GM19351 (cell line): ENCODE results near the gene OTOP2.
"Not testable (repeated sequence)": the region's sequence is repeated elsewhere in the genome, so short reads cannot be mapped to it uniquely, and the experiment has no call there.

Source experiments
- ATAC-seq: cut with Tn5 transposase; IDR thresholded peaks from one replicate; pipeline ENCODE4 v1.9.1; 2021; ENCODE audit warnings: mild to moderate bottlenecking, moderate library complexity; ENCODE audit not compliant: unreplicated experiment

The OTOP2 gene

GRCh38 chr17:74898376-74898946 is 25.6 kb upstream of the OTOP2 start:
- no peak for ATAC-seq

- ATAC-seq, result no peak
Measured at GRCh38 chr17:74900208-74900607, 23.9 kb upstream of the OTOP2 start.

GRCh38 chr17:74901353-74902135 is 22.5 kb upstream of the OTOP2 start:
- no peak for ATAC-seq

- no peak for ATAC-seq
Measured at GRCh38 chr17:74903034-74903433, 21.0 kb upstream of the OTOP2 start.

- no peak for ATAC-seq
Measured at GRCh38 chr17:74903671-74904070, 20.4 kb upstream of the OTOP2 start.

GRCh38 chr17:74904687-74905409 is 19.2 kb upstream of the OTOP2 start:
- no peak for ATAC-seq

- ATAC-seq, result not testable (repeated sequence)
Measured at GRCh38 chr17:74906214-74906793, 17.8 kb upstream of the OTOP2 start.

- ATAC-seq, result no peak
Measured at GRCh38 chr17:74907012-74907411, 17.1 kb upstream of the OTOP2 start.

- not testable (repeated sequence) for ATAC-seq
Measured at GRCh38 chr17:74909097-74909496, 15.0 kb upstream of the OTOP2 start.

GRCh38 chr17:74911423-74911822 is 12.7 kb upstream of the OTOP2 start:
- not testable (repeated sequence) for ATAC-seq

GRCh38 chr17:74916136-74916850 is 7.8 kb upstream of the OTOP2 start:
- ATAC-seq, result no peak

GRCh38 chr17:74916851-74917199 is 7.2 kb upstream of the OTOP2 start:
- no peak for ATAC-seq

- no peak for ATAC-seq
Measured at GRCh38 chr17:74917430-74917829, 6.6 kb upstream of the OTOP2 start.

- ATAC-seq, result no peak
Measured at GRCh38 chr17:74918906-74919305, 5.2 kb upstream of the OTOP2 start.

- ATAC-seq, result no peak
Measured at GRCh38 chr17:74919440-74920305, 4.4 kb upstream of the OTOP2 start.

- no peak for ATAC-seq
Measured at GRCh38 chr17:74920306-74920620, 3.8 kb upstream of the OTOP2 start.

GRCh38 chr17:74920642-74921025 is 3.4 kb upstream of the OTOP2 start:
- no peak for ATAC-seq

- ATAC-seq, result no peak
Measured at GRCh38 chr17:74921026-74921681, 2.9 kb upstream of the OTOP2 start.

GRCh38 chr17:74921769-74922168 is 2.3 kb upstream of the OTOP2 start:
- no peak for ATAC-seq

GRCh38 chr17:74922172-74922571 is 1.9 kb upstream of the OTOP2 start:
- ATAC-seq, result no peak
